ENCODE measurements around the gene KRT83.

The KRT83 gene

GRCh38 chr12:52341066-52341580, 19.9 kb upstream of the KRT83 start:
- no peaks in the 10 kb centered on the region for H3K4me1 ChIP-seq (ENCODE audit: control insufficient read depth, insufficient read depth, low read length)
- no peak overlapping the region for H3K4me3 ChIP-seq (ENCODE audit: low read depth, low read length)
- no peaks in the 10 kb centered on the region for H3K27me3 ChIP-seq (ENCODE audit: control insufficient read depth, insufficient read depth, low read length)
- no peaks in the 10 kb centered on the region for H3K9me3 ChIP-seq (ENCODE audit: control insufficient read depth, insufficient read depth, low read length)
- H3K36me3 ChIP-seq (ENCODE audit: control insufficient read depth, insufficient read depth, low read length), result no peaks in the 10 kb centered on the region
- no peak overlapping the region for H3K9ac ChIP-seq (ENCODE audit: low read depth, low read length)

GRCh38 chr12:52338241-52338960, 17.2 kb upstream of the KRT83 start:
- H3K36me3 ChIP-seq (ENCODE audit: control insufficient read depth, insufficient read depth, low read length), result no peaks in the 10 kb centered on the region
- H3K9ac ChIP-seq (ENCODE audit: low read depth, low read length), result no peak overlapping the region
- no peak overlapping the region for H3K4me3 ChIP-seq (ENCODE audit: low read depth, low read length)
- H3K27me3 ChIP-seq (ENCODE audit: control insufficient read depth, insufficient read depth, low read length), result no peaks in the 10 kb centered on the region
- peaks cover 4% of the 10 kb centered on the region for H3K4me1 ChIP-seq (ENCODE audit: control insufficient read depth, insufficient read depth, low read length)
- H3K9me3 ChIP-seq (ENCODE audit: control insufficient read depth, insufficient read depth, low read length), result no peaks in the 10 kb centered on the region

- no peaks in the 10 kb centered on the region for H3K36me3 ChIP-seq (ENCODE audit: control insufficient read depth, insufficient read depth, low read length)
- H3K4me3 ChIP-seq (ENCODE audit: low read depth, low read length), result no peak overlapping the region
- H3K27me3 ChIP-seq (ENCODE audit: control insufficient read depth, insufficient read depth, low read length), result no peaks in the 10 kb centered on the region
- no peaks in the 10 kb centered on the region for H3K9me3 ChIP-seq (ENCODE audit: control insufficient read depth, insufficient read depth, low read length)
- H3K9ac ChIP-seq (ENCODE audit: low read depth, low read length), result no peak overlapping the region
- H3K4me1 ChIP-seq (ENCODE audit: control insufficient read depth, insufficient read depth, low read length), result peaks cover 4% of the 10 kb centered on the region
These were observed 15.9 kb upstream of the KRT83 start for GRCh38 chr12:52337054-52337453.

- H3K36me3 ChIP-seq (ENCODE audit: control insufficient read depth, insufficient read depth, low read length), result no peaks in the 10 kb centered on the region
- H3K27me3 ChIP-seq (ENCODE audit: control insufficient read depth, insufficient read depth, low read length), result no peaks in the 10 kb centered on the region
- H3K9me3 ChIP-seq (ENCODE audit: control insufficient read depth, insufficient read depth, low read length), result no peaks in the 10 kb centered on the region
- H3K4me3 ChIP-seq (ENCODE audit: low read depth, low read length), result no peak overlapping the region
- peaks cover 4% of the 10 kb centered on the region for H3K4me1 ChIP-seq (ENCODE audit: control insufficient read depth, insufficient read depth, low read length)
- no peak overlapping the region for H3K9ac ChIP-seq (ENCODE audit: low read depth, low read length)
These were observed 15.4 kb upstream of the KRT83 start for GRCh38 chr12:52336641-52337040.

- Histone ChIP-seq H3K27me3 (ENCODE audit: control insufficient read depth, insufficient read depth, low read length) (no peaks in the 10 kb centered on the region), H3K4me1 (ENCODE audit: control insufficient read depth, insufficient read depth, low read length) (peaks cover 4% of the 10 kb centered on the region), H3K36me3 (ENCODE audit: control insufficient read depth, insufficient read depth, low read length) (no peaks in the 10 kb centered on the region), H3K4me3 (ENCODE audit: low read depth, low read length) (no peak overlapping the region), H3K9ac (ENCODE audit: low read depth, low read length) (no peak overlapping the region), H3K9me3 (ENCODE audit: control insufficient read depth, insufficient read depth, low read length) (no peaks in the 10 kb centered on the region)
These were observed 14.5 kb upstream of the KRT83 start for GRCh38 chr12:52335598-52336262.

GRCh38 chr12:52334185-52334584, 13.0 kb upstream of the KRT83 start:
- Histone ChIP-seq H3K9me3 (ENCODE audit: control insufficient read depth, insufficient read depth, low read length) (no peaks in the 10 kb centered on the region), H3K9ac (ENCODE audit: low read depth, low read length) (no peak overlapping the region), H3K4me3 (ENCODE audit: low read depth, low read length) (no peak overlapping the region), H3K4me1 (ENCODE audit: control insufficient read depth, insufficient read depth, low read length) (peaks cover 4% of the 10 kb centered on the region), H3K36me3 (ENCODE audit: control insufficient read depth, insufficient read depth, low read length) (no peaks in the 10 kb centered on the region), H3K27me3 (ENCODE audit: control insufficient read depth, insufficient read depth, low read length) (no peaks in the 10 kb centered on the region)

GRCh38 chr12:52333321-52333720, 12.1 kb upstream of the KRT83 start:
- Histone ChIP-seq H3K36me3 (ENCODE audit: control insufficient read depth, insufficient read depth, low read length) (no peaks in the 10 kb centered on the region), H3K4me3 (ENCODE audit: low read depth, low read length) (no peak overlapping the region), H3K9ac (ENCODE audit: low read depth, low read length) (no peak overlapping the region)

GRCh38 chr12:52332381-52332780, 11.2 kb upstream of the KRT83 start:
- Histone ChIP-seq H3K9ac (ENCODE audit: low read depth, low read length) (no peak overlapping the region), H3K27me3 (ENCODE audit: control insufficient read depth, insufficient read depth, low read length) (no peaks in the 10 kb centered on the region), H3K36me3 (ENCODE audit: control insufficient read depth, insufficient read depth, low read length) (no peaks in the 10 kb centered on the region), H3K4me3 (ENCODE audit: low read depth, low read length) (no peak overlapping the region), H3K9me3 (ENCODE audit: control insufficient read depth, insufficient read depth, low read length) (no peaks in the 10 kb centered on the region), H3K4me1 (ENCODE audit: control insufficient read depth, insufficient read depth, low read length) (peaks cover 4% of the 10 kb centered on the region)

More at GRCh38 chr12:52333321-52333720, 12.1 kb upstream of the KRT83 start:
- H3K4me1 ChIP-seq (ENCODE audit: control insufficient read depth, insufficient read depth, low read length), result peaks cover 4% of the 10 kb centered on the region
- H3K9me3 ChIP-seq (ENCODE audit: control insufficient read depth, insufficient read depth, low read length), result no peaks in the 10 kb centered on the region
- H3K27me3 ChIP-seq (ENCODE audit: control insufficient read depth, insufficient read depth, low read length), result no peaks in the 10 kb centered on the region

- H3K27me3 ChIP-seq (ENCODE audit: control insufficient read depth, insufficient read depth, low read length), result no peaks in the 10 kb centered on the region
- peaks cover 4% of the 10 kb centered on the region for H3K4me1 ChIP-seq (ENCODE audit: control insufficient read depth, insufficient read depth, low read length)
- no peak overlapping the region for H3K9ac ChIP-seq (ENCODE audit: low read depth, low read length)
- H3K9me3 ChIP-seq (ENCODE audit: control insufficient read depth, insufficient read depth, low read length), result no peaks in the 10 kb centered on the region
- no peaks in the 10 kb centered on the region for H3K36me3 ChIP-seq (ENCODE audit: control insufficient read depth, insufficient read depth, low read length)
- no peak overlapping the region for H3K4me3 ChIP-seq (ENCODE audit: low read depth, low read length)
These were observed 10.6 kb upstream of the KRT83 start for GRCh38 chr12:52331833-52332232.

GRCh38 chr12:52331039-52331438, 9.8 kb upstream of the KRT83 start:
- Histone ChIP-seq H3K9ac (ENCODE audit: low read depth, low read length) (no peak overlapping the region), H3K4me1 (ENCODE audit: control insufficient read depth, insufficient read depth, low read length) (peaks cover 4% of the 10 kb centered on the region), H3K4me3 (ENCODE audit: low read depth, low read length) (no peak overlapping the region), H3K9me3 (ENCODE audit: control insufficient read depth, insufficient read depth, low read length) (no peaks in the 10 kb centered on the region), H3K27me3 (ENCODE audit: control insufficient read depth, insufficient read depth, low read length) (no peaks in the 10 kb centered on the region), H3K36me3 (ENCODE audit: control insufficient read depth, insufficient read depth, low read length) (no peaks in the 10 kb centered on the region)

- H3K9ac ChIP-seq (ENCODE audit: low read depth, low read length), result no peak overlapping the region
These were observed 6.8 kb upstream of the KRT83 start for GRCh38 chr12:52327830-52328500.

More at GRCh38 chr12:52327830-52328500, 6.8 kb upstream of the KRT83 start:
- Histone ChIP-seq H3K4me1 (ENCODE audit: control insufficient read depth, insufficient read depth, low read length) (no peaks in the 10 kb centered on the region), H3K36me3 (ENCODE audit: control insufficient read depth, insufficient read depth, low read length) (no peaks in the 10 kb centered on the region), H3K9me3 (ENCODE audit: control insufficient read depth, insufficient read depth, low read length) (no peaks in the 10 kb centered on the region), H3K27me3 (ENCODE audit: control insufficient read depth, insufficient read depth, low read length) (no peaks in the 10 kb centered on the region), H3K4me3 (ENCODE audit: low read depth, low read length) (no peak overlapping the region)

All from iPS-15b (cell line).